ENCODE results near the gene GCH1.

The GCH1 gene

DNA sequence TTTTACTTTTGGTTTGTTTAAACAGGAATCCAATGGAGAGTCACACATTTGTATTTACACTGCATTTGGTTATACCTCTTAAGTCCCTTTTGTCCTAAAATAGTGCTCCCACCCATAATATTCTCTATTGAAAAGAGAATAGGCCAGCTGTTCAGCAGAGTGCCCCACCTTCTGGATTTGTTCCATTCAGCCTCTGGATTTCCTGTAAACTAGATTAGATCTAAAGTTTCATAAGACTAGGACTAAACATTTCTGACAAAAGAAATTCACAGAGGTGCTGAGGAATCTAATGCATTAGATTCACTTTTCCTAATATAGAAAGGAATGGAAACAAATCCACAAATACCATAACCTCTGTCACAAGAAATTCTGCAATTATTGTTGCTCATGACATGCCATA lies 38.1 kb downstream of the GCH1 start:
- no peak for DNase-seq

DNA sequence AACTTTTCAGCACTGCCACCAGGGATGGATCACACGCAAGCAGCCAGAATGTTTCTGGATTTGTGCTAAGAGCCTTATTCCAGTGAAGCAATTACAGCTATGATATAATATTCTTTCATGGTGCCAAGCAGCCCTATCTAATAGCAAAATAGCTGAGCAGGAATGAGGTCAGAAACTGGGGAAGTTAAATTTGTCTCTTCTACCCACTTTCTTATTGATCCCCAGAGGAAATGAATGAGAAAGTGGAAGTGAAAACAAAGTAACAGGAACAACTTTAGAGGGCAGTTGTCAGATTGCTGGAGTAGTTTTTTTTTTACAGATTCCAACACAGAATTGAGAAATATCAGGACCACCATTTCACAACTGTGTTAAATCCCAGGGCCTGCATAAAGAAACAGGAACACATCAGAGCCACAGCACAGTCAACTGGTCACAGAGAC lies 44.8 kb downstream of the GCH1 start:
- no peak for DNase-seq

DNA sequence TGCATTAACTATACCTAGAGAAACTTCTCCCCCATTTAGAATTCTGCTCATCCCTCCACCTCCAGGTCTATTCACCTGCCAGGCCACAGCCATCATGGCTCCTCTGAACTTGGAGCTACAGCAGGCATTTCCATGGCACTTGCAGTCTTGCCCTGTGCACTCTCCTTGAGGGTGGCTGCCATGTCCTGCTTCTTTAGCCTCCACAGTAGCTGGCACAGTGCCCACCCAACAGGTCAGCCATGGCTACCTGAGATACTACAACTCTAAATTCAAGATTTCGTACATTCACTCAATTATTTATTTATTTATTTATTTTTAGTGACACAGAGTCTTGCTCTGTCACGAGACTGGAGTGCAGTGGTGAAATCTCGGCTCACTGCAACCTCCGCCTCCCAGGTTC lies 46.5 kb downstream of the GCH1 start:
- DNase-seq = no peak

DNA sequence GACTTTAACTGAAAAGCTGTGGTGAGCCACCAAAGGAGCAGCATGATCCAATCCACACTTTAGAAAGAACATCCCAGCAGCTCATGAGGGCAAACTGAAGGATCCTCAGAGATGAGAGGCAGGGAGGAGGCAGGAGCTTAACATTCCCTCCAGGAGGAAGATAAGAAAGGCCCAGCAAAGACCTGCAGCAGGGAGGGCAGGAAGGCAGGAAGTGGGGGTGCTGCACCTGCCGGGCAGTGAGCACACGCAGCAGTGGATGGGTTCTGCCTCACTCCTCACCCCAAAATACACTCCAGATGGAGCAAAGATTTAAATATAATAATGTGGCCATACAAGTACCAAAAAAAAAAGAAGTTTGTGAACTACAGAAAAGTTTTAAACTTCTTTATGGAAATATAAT lies 48.4 kb downstream of the GCH1 start:
- no peak for DNase-seq

DNA sequence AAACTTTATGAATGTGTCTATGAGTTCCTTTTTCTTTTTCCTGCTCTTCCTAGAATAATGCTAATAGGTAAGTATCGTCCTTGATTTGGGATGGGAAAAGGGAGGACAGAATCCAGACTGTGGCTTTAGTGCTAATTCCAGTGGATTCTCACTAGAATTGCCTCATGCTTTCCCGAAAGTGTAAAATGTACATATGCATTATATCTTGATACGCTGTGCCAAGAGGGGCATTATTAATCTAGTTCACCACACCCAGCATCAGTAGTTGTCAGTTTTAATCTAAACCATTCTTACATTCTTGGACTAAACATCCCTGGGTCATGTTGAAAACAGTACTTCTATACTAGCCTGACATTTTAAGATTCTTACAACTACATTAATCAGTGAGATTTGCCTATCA lies 49.3 kb downstream of the GCH1 start:
- no peak for DNase-seq

DNA sequence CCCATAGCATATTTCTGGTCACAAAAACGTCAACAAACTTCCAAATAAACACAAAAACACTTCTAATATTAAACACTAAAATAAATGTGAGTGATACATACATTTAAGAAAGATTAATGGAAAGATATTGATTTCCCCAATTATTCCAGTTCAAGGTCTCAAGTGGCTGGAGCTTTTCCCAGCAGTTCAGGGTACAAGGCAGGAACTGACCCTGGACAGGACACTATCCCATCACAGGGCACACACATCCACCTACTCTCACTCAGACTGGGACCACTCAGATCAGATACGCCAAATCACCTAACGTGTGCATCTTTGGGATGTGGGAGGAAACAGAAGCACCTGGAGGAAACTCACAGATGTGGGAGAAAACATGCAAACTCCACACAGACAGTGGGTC lies 50.4 kb downstream of the GCH1 start:
- no peak for DNase-seq

DNA sequence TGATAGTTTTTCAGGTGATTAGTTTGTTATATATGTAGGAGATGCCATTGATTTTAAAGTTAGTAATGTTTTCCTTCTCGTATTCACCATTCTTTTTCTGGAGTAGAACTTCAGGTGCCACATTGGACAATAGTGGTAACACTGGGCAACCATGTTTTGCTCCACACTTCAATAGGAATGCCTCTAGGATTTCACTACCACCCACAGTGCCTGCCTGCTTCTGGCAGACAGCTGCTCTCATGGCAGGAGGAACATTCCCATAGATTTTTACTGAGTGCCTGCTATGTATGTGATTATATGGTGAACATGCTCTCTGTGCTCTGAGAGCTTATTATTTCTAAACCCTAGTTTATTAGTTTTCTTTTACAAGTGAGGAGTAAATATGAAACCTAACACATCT lies 53.7 kb downstream of the GCH1 start:
- DNase-seq = no peak

DNA sequence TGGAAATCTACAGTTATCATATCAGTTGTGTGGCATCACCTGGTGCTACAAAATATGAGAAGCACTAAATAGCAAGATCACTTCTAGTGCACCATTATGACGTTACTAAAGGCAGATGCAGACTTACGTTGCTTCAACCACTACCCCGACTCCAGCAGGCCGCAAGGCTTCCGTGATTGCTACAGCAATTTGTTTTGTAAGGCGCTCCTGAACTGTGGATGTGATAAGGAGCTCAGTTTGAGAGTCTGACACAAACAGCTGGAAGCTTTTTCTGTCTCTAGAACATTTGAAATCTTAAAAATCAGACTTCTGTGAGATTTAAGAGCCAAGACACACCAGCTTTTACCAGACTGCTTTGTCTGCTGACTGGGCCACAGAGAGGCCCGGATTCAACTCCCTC lies 57.0 kb downstream of the GCH1 start:
- no peak for DNase-seq

DNA sequence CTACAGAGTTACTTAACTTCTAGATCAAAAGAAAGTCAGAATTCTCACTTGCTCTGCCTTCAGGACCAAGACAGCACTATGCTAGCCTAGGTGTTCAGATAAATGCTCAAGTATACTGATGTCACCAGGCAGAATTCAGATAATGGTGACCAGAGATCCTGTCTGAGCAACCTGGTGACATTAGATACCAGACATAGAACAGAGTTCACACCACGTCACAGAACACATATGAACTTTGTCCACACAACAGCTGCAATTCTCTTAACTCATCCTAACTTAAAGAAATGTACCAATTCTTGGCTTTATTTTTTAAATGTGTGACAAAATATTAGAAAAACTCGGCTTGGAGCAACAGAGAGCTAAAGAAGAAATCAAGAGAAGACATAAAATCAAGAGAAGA lies 58.1 kb downstream of the GCH1 start:
- DNase-seq = no peak

DNA sequence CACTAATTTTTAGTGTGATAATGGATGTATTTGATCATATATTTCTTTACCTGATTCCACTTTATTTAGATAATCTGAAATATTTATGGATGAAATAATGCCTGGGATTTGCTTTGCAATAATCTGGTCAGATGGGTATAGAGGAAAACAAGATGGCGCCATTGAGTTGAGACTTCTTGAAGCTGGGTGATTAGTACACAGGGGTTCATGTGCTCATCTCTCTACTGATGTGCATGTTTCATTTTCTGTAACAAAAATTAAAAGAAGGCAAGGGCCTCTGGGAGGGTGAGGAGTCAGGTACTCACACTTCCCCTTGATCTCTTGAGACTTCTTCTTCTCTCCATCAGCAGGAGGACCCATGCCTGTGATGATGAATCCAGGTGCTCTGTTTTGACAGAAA lies 61.8 kb downstream of the GCH1 start:
- no peak for DNase-seq

DNA sequence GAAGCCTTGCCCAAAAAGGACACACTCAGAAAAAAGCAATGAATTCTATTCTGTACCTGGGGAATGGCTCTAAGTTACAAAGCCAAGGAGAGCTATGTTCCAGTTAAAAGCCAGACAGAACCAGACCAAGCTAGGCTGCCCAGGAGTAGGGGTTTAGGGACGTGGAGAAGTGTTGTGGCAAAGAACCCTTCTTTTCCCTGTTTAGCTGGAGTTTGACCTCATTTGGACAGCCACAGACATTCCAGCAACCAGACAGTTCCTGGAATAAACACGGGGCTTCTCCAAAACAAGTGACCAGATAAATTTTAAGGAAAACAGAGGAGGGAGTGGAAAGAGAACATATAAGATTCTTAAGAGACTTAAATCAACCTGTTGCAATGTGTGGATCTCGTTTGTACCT lies 62.3 kb downstream of the GCH1 start:
- no peak for DNase-seq

DNA sequence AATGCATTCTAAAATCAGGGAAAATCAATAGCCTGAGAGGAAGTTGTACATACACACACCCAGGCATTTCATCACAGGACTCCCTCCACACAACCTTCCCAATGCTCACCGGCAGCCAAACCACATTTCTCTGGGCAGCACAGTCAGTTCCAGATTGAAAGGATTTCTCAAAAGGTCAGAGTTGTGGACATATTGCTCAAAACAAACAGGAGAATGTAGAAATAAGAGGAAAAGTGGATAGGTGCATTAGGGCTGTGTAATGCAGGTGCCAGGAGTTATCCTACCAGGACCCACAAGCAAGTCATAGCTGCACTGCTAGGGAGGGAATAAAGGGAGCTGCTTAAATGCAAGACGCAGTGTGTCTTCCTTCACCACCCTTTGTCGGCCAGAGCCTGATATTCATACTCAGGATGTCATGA lies 62.9 kb downstream of the GCH1 start:
- DNase-seq = no peak

DNA sequence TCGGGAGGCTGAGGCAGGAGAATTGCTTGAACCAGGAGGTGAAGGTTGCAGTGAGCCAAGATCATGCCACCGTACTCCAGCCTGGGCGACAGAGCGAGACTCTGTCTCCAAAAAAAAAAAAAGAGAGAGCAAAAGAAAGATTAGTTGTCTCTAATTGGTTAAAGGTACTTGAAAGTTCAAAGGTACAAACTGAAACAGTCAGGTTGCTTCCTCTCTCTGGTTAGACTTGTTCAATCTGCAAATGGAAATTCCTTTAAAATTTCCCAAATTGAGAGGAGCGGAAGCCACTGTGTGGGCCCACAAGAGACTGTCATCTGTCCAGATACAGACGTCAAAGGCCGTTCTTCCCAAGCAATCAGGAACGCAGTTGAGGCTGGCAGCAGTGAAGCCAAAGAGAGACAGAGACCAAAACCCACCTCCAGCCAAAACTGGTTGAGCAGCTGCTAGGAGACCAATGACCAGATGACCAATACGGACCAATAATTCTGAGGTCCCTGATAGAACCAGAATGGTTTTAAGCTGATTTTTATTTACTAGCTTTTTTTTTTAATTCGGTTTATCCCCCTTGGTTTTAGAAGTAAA lies 63.6 kb downstream of the GCH1 start:
- no peak for DNase-seq

DNA sequence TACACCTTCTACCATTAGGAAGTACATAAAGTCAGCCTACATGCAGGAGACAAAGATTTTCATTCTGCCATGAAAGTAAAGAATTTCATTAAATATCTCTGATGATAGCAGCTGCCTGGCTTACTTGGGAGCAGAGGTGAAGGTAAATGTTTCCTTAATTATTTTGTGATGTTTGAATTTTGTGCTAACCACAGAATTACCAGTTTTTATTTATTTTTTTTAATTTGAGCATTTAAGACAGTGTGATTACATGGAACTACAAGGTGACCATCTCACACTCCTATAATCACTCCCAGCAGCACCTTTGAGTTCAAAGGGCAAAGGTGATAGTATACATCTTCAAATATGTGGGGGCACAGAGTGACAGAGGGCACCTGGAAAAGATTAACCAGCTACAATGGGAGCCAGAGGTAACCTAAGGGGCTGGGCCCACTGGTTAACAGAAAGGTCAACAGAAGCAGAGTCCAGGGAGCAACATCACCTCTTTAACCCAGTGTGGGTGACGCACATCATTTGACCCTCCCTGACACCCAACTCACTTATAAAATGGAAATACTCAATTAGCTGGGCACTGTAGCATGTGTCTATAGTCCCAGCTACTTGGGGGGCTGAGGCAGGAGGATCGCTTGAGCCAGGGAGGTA lies 65.0 kb downstream of the GCH1 start:
- no peak for DNase-seq

DNA sequence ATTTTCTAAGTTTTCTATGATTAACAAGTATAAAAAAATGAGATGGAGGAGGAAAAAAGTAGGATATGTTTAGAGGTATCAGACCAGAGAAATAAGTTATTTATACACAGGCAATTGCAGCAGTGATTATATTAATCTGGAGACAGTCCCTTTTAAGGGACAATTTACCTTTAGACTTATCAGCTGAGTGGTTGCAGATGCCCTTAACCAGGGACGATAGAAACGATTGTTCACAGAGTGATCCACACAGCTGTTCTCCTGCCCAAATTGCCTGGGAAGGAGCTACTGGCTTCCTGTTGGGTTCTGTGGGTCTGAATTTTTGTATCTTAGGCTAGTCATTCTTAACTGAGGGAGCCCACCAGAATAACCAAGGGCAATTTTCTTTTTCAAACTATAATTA lies 66.4 kb downstream of the GCH1 start:
- DNase-seq = no peak

DNA sequence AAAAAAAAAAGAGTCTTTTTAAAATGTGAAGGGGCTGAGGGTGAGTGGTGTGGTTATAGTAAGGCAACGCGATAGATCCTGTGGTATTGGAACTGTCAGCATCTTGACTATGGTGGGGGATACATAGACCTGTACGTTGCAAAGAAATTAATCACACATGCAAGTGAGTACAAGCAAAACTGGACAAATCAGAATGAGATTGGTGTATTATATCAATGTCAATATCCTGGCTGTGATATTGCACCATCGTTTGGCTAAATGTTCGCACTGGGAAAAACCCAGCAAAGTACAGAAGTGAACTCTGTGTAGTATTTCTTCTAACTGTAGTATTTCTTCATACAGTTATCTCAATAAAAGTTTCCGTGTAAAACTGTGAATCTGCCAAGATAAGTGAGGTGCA lies 67.9 kb downstream of the GCH1 start:
- DNase-seq = no peak

DNA sequence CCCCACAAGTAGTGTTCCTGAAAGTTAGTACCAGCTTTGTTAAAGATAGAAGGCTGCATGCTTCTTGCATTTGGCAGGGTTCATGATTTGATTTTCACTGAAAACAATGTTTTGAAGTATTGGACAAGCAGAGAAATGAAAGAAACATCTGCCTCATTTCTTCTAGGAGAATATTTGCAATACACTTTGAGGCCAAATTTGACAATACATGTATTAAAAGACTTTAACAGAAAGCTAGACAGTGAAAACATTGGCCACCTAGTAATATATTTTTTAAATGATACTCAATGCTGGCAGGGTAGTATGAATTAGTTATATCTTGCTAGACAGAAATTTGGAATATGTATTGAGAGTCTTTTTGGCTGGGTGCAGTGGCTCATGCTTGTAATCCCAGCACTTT lies 68.5 kb downstream of the GCH1 start:
- DNase-seq = no peak

DNA sequence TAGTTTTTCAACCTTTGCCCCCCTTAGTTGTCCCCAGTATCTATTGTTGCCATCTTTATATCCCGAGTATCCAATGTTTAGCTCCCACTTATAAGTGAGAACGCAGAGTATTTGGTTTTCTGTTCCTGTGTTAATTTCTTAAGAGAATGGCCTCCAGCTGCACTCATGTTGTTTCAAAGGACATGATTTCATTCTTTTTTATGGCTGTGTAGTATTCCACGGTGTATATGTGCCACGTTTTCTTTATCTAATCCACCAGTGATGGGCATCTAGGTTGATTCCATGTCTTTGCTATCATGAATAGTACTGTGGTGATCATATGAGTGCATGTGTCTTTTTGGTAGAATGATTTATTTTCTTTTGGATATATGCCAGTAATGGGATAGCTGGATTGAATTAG lies 72.0 kb downstream of the GCH1 start:
- no peak for DNase-seq

DNA sequence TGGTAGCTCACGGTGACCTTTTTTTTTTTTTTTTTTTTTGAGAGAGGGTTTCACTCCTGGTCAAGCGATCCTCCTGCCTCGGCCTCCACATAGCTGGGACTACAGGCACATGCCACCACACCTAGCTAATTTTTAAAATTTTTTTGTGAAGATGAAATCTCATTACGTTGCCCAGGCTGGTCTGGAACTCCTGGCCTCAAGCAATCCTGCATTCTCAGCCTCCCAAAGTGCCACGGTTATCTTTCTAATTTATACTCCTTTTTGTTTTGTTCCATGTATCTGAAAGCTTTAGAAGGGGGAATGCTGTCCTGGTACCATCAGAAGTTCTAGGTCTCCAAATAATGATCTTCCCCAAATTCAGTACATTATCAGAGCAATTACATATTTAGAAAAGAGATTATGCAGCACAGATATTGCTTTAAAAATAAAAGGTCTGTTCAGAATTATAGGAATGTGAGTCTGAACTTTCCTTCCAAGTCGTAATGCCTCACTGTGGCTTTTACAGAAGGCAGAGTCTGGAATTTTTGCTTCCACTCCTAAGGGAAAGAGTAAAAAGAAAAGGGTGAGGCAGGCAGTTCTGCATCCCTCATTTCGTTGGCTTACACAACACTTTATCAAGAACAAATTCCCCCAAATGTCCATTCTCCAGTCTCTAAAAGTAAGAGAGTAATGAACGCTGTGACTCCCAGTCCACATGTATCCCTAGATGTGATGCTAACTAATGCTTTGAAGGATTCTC lies 73.0 kb downstream of the GCH1 start:
- DNase-seq = no peak

DNA sequence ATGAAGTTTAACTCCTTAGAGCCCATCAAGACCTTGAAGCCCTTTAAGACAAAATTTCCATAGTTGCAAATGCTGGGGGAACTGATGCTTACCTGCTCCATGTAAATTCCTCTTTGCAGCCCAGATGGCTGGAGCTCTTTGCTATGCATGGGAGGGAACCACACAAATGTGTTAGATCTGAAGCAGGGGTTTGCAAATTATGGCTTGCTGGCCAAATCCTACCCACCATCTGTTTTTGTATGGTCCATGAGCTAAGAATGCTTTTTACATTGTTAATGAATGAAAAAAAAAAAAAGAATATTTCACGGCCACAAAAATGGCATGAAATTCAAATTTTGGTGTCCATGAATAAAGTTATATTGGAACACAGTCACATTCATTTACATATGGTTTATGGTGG lies 74.6 kb downstream of the GCH1 start:
- DNase-seq = no peak

DNA sequence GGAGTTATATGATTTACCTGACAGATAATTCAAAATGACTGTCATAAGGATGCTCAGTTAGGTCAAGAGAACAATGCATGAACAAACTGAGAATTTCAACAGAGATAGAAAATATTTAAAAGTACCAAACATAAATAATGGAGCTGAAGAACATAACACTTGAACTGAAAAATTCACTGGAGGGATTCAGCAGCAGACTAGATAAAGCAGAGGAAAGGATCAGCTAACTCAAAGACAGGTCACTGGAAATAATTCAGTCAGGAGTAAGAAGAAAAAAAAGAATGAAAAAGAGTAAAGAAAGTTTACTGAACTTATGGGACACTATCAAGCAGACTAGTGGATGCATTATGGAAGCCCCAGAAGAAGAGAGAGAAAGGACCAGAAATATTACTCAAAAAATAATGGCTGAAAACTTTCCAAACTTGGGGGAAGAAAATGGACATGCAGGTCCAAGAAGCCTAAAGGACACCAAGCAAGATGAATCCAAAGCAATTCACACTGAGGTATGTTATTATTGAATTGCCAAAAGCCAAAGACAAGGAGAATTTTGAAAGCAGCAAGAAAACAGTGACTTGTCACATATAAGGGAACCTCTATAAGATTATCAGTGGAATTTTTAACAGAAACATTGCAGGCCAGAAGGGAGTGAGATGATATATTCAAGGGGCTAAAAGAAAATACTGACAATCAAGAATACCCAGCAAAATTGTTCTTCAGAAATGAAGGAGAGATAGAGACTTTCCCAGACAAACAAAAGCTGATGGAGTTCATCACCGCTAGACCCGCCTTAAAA lies 78.7 kb downstream of the GCH1 start:
- DNase-seq = no peak

DNA sequence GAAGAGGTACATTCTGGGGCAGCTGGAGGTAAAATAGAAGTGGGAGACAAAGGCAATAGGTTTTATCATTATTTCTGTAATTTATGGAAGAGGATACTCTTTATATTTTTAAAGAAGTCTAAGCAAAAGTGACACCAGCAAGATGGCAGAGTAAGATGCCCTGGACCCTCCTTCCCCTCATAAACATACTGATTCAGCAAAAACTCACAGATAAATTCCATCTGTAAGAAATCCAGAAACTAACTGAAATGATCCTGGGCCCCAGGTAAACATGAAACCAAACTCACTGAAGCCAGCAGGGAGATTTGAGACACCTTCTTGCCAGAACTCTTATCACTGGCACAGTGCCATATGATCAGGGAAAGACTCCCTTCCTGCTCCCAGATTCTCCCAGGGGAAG lies 79.9 kb downstream of the GCH1 start:
- DNase-seq = no peak

DNA sequence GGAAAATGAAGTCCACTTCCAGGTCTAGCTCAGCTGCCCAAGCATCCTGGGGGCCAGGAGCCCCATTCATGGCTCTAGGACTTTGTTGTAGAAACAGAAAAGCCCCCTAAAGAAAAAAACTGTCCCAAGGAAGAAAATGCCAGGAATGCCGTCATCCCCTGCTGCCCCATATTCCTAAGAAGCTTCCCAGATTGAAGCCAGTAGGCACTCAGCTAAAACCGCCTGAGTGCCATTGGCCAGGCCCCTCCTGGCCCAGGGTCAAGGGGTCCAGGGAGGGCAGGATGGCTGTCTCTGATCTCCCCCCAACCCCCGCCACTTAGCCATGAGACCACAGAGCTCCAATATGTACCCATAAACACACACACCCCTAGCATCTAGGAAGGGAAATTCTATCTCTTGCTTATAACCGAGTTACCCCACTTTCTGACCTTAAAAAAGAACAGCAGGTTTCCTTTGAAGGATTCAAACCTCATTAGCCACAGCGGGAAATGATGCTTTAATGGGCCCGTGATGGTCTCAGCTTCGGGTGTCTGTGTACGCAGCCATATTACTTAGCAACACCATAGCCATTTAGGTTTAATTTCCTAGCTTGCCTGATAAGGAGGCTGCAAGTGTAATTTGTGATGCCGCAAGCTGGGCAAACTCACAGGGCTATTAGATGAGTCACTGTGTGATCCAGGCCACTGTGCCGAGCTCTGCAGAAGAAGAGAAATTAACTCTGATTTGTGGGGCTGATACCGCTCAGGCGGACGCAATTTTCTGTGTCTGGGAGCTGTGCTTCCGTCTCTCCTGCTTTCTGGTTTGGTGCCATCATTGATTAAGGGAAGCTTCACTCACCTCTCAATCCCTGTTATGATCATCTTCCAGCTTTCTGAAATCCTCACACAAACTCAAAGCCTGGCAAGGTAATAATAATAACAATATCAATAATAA lies 84.2 kb downstream of the GCH1 start:
- no peak for DNase-seq
